ENCODE measurements around the gene FRS3.
"Not testable (repeated sequence)": the region's sequence is repeated elsewhere in the genome, so short reads cannot be mapped to it uniquely, and the experiment has no call there.

FRS3 gene

DNA sequence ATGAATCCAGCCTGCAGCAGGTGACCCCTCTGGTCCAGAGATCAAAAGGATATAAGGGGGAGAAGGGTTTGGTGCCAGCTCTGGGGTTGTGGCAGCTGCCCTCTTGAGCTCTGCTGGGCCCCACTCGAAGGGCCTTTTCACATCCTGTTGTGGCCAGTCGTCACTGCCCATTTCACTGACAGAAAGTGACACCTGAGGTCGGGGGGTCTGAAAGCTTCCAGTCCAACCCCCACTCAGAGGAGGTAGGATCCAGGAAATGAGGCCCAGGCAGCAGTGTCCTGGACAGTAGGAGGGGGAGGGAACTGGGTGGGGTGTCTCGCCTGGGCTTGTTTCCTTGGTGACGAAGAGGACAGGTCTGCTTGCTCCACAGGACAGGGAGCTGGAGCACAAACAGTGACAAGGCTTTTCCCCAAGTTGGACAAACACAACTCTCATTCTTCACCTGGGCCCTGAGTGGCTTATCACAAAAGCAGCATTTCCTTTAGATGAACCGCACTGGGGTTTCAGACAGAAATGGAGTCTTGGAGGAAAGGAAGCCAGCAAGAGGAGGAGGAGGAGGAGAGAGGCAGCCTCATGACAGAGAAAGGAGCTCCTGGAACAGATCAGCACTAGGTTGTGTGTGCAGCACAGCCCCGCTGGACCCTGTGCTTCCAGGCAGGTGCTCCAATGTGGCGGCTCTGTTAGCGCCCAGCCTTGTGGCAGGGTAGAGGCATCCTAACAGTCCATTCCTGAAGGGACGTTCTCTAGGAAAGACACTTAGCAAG lies 11.0 kb downstream of the FRS3 start:
- no peak for DNase-seq (ENCODE audit: low spot score)

DNA sequence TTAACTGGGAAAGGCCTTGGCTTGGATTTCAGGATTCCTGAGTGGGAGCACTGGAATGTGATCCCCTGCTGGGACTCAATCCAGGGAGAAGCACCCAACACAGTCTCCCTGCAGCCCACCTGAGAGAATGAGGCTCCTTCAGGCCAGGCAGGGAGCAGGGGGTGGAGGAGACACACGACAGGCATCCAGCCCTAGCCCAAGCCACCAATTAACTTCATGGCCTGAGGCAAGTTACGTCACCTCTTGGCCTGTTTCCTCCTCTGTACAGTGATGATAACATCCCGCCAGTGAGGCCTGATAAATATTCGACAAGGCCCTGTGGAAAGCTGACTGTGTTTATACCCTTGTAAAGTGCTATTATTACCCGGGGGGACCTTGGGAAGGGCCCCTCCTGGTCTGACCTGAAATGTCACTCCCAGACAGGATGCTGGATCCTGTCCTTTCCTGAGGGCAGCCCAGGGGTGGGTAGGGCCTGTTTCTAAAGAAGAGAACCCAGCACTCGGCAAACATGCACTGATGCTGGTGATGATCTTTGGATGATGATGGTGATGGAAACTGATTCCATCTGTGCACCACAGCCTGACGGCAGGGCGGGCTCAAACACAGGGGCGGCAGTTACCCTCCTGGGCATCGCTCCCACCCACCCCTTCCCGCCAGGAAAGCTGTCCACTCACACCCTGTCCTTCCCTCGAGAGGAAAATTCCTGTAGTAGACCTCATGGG lies 12.4 kb downstream of the FRS3 start:
- no peak for DNase-seq (ENCODE audit: low spot score)

DNA sequence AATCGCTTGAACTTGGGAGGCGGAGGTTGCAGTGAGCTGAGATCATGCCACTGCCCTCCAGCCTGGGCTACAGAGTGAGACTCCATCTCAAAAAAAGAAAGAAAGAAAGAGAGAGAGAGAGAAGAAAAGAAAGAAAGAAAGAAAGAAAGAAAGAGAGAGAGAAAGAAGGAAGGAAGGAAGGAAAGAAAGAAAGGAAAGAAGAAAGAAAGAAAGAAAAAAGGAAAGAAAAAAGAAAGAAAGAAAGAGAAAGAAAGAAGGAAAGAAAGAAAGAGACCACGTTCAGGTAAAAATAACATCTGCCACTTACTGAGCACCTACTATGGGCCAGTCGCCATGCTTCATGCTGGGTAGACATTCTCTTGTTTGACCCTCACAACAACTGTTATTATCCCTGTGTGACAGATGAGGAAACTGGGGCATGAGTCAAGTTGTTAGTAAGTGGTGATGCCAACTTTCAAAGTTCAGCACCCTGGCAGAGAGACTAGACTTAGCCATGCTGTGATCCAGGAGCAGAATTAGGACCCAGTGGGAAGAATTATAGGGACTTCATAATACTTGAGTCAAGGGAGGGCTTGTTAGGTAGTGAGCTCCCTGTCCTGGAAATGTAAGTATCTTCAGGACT lies 13.5 kb downstream of the FRS3 start:
- DNase-seq (ENCODE audit: low spot score) = not testable (repeated sequence)

DNA sequence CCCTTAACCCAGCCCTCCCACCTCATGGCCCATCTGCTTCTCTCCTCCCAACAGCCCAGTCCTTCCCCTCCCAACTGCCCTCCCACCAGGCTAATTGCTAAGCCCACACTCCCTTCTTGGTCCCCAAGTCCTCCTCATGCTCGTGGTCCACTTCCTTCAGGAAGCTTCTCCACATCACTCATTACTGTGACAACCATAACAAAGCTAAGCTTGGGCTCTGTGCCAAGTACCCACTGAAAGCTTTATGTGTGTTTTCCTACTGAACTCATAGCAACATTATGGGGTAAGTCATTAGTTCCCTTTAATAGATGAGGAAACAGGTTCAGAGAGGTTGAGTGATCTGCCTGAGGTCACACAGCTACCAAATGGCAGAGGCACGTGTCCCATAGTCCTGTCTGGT lies 16.2 kb downstream of the FRS3 start:
- DNase-seq (ENCODE audit: low spot score) = no peak

DNA sequence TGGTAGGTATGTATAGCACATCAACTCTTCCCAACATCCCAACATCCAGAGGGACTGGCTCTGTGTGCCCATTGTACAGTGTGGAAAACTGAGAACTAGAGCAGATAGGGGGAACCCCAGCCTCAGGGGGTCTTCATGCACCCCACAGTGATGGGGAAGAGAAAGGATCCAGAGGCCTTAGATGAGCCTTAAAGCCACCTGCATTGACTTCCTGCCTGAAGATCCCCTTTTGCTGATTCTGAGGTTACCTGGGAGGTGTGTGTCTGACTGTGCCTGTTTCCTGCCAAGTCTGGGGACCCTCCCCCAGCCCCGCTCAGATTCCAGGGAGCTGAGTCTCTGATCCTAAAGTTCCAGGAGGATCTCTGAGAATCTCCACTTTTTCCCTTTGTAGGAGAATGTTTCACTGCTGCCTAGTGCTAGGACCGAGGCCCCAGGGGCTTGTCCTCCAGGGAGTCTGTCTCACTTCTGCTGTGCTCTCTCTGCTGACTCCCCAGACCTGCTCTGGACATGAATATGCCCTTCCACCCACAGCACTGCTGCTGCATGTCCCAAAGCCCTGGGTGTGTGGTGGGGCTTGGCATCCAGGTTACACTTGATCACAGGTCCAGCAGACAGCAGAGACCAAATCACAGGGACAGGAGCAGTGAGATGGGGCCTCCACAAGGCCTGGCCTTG lies 19.7 kb downstream of the FRS3 start:
- DNase-seq (ENCODE audit: low spot score) = no peak

DNA sequence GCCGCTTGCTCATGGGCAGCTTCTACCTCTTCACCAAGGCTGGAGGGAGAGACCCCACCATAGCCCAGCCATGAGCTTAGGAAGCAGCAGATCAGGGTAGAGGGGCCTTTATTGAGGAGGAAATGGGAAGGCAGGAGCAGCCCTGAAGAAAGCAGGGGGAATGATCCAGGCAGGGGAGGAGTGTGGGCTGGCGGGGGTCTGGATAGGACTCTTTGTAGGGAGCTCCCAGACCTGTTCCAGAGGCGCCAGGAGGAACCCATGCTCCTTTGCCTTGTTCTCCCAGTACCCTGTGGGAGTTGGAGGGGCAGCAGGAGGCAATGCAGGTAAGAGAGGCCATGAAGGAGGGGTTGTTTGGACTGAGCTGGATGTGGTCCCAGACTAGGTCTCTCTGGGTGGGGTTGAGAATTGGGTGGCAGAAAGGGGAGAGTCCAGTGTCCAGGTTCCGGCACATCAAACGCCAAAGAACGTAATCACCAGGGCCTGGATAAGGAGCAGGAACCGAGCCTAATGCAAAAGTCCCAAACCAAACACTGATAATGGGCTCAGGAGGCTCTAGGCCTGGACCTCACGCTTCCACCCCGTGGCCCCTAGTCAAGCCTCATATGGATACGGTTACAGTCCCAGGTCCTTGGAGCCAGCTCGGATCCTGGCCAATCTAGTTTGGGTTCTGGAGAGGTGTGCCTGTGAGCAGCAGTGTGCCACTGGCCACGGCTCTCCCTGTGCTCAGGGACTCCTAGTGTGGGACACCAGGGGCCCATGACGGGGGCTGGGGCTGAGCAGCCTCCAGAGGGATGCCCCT lies 20.4 kb downstream of the FRS3 start:
- DNase-seq (ENCODE audit: low spot score) = no peak

DNA sequence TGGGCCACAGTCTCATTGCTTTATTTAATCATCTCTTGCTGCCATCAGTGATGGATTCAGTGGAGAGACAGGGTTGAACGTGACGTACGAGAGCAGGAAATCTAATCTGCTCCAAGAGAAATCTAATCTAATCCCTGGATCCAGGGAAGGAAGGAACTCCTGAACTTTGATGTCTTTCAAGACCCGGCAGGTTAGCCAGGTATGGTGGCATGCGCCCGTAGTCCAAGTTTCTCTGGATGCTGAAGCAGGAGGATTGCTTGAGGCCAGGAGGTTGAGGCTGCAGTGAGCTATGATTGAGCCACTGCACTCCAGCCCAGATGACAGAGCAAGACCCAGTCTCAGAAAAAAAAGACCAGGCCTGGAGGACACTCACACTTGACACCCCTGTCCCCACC lies 21.1 kb downstream of the FRS3 start:
- no peak for DNase-seq (ENCODE audit: low spot score)

DNA sequence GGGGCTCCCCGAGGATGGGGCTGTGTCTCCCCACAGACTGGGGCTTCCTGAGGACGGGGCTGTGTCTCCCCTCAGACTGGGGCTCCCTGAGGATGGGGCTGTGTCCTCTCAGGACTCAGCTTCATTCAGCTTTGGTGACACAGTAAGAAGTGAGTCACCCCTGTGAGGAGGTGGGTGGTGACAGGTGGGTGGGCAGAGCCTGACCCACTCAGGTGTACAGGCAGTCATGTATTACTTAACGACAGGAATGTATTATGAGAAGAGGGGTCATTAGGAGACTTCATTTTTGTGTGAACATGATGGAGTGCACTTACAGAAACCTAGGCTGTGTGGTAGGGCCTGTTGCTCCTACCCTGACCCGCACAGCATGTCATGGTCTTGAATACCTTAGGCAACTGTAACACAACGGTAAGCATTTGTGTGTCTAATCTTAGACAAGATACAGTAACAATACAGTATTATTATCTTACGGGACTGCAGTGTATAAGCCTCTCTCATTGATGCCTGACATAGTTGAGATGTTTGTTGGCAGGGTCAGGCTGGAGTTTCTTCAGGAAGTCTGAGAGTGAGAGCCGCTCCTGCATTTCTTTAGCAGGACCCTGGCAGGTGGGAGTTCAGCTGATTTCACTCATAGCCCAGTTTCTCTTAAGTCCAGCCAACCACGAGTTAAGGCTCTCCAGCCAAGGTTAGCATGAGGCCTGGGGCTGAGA lies 21.6 kb downstream of the FRS3 start:
- DNase-seq (ENCODE audit: low spot score) = no peak

DNA sequence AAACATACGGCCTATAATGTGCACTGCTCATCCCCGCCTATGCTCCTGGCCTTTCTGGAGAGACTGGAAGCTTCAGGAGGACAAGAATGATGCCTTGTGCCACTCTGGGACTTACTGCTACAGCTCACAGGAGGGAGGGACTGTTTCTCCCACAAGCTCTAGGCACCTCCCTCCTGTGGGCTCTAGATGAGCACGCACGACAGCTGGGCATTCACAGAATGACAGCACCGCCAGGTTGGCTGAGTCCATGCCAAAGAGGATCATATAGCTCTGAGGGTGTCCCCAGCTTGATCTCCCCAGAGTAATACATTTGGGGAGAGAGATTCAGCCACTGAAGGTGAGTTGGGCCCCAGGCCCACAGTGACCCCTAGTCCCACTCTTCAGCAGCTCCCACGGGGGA lies 22.4 kb downstream of the FRS3 start:
- no peak for DNase-seq (ENCODE audit: low spot score)

DNA sequence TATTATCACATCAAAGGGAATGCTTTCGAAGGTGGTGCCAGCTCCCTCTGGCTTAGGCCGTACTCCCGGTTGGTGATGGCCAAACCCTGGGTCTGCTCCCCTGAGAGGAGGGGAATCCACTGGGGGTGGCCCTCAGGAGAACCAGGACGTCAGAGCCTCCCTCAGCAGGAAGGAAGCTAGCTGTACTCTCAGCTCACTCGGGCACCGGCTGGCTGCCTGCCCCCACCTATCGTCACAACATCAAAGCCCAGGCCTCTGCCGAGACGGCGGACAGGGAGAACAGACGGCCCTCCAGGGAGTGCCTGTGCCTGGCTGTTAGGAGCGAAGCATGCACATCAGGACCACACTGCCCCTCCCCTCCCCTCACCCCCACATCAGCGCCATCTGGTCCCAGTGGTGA lies 23.3 kb downstream of the FRS3 start:
- no peak for DNase-seq (ENCODE audit: low spot score)

DNA sequence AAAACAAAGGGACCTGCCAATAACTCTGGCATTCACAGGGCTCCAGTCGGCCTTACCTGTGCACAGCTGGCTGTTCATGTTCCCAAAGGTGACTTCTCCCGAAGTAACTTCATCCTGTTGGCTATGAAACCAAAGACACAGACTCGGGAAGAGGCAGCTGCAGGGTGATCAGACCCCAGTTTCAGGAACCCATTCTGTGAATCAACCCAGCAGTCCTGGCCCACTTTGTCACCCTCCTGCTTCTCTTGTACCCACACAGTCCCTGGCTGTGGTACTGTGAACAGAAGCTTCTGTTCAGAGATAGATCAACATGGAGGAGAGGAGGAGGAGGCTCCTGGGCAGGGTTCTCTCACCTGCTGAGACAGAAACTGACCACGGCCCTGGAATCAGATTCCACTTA lies 23.8 kb downstream of the FRS3 start:
- no peak for DNase-seq (ENCODE audit: low spot score)

DNA sequence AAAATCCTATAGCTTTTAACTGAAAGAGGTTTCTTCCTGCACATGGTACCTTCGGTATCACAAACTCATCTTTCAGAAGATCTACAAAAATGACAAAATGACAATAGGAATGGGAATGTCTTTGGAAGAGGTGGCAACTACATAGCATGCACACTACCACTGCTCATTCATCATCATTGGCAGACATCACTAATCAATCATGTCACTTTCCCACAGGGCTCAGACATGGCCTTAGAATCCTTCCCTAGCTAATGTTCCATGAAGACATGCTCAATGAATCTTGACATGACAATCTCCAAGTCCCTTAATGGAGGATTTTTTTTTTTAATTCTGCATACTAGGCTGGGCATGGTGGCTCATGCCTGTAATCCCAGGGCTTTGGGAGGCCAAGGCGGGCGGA lies 29.3 kb downstream of the FRS3 start:
- DNase-seq (ENCODE audit: low spot score) = no peak

DNA sequence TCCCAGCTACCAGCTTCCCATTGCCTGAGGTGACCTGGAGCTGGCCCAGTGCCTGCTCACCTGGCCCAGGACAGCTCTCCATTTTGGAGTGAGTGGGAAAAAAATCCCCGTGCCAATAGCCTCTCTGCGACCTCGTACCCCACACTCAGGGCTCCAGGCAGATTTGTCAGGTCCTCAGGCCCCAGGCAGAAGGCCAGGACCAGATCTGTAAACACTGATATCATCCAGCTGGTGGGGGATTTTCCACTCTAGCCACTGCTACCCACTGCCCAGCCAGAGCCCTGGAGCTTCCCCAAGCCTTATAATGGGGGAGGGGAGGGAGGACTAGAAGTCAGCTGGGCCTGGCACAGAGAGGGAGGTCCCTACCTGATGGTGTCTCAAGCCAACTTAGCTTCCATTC lies 31.2 kb downstream of the FRS3 start:
- DNase-seq (ENCODE audit: low spot score) = no peak

DNA sequence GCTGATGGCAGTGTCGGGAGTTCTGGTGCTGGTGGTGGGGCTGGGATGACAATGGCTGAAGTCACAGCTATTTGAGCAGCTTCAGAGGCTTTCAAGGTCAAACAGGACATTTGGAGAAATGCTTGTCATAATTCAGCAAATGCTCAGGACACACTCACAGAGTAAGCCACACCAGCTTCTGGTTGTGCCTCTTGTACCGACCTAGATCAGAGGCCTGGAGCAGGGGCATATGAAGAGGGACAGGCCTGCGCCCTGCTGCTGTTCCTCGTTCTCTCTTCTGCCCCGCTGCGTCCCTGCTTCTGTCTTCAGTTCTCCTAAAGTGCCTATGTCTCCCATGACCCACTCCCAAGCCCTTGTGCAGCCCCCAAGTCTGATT lies 31.6 kb downstream of the FRS3 start:
- no peak for DNase-seq (ENCODE audit: low spot score)

DNA sequence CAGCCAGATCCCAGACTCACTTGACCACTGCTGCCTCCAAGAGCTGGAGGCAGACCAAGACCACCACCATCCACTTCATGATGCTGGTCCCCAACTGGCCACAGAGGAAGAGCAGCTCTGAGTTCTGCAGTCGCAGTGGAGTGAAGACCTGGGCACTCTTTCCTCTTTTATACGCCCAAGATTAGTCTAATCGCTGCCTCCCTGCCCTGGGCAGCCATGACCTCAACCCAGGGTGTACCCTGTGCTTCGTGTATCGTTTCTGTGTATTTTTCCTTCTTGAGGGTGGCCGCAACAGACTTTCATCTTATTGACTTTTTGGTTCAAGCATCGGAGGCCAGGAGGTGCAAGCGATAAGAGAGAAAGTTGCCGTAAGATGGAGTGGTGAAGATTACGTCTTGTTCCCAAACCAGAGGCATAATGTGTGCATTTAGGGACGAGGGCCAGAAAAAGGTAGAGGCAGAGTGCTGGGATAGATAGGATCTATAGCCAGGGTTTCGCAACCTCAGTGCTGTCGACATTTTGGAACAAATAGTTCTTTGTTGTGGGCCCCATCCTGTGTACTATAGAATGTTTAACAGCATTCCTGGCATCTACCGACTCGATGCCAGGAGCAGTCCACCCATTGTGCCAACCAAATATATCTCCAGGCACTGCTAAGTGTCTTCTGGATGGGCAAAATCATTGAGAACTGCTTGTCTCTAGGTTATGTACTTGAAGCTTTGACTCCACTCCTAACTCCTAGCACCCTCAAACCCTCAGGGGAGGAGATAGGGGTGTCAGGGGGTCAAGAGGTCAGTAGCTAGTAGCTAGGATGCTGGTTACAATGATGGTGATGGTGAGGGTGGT lies 32.2 kb downstream of the FRS3 start, which contains the start of gene PGC:
PGC (minus strand) TSS at position 142 of the 846 bp plus-strand sequence; CDS start at position 79, 63 bp downstream.
- DNase-seq (ENCODE audit: low spot score) = no peak

DNA sequence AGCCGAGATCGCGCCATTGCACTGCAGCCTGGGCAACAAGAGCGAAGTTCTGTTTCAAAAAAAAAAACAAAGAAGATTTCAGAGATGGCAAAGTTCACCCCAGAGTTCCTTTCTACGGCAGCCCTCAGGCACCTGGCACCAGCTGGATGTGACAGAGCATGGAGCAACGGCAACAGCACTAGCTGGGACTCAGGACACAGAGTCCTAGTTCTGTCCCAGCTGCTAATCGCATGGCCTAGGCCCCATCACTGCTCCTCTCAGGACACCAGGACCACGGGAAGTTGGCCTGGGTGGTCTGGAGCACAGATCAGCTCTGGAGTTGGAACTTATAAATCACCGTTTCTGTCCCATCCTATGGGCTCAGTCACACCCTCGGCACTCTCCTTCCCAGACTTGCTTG lies 33.6 kb downstream of the FRS3 start:
- DNase-seq (ENCODE audit: low spot score) = no peak

DNA sequence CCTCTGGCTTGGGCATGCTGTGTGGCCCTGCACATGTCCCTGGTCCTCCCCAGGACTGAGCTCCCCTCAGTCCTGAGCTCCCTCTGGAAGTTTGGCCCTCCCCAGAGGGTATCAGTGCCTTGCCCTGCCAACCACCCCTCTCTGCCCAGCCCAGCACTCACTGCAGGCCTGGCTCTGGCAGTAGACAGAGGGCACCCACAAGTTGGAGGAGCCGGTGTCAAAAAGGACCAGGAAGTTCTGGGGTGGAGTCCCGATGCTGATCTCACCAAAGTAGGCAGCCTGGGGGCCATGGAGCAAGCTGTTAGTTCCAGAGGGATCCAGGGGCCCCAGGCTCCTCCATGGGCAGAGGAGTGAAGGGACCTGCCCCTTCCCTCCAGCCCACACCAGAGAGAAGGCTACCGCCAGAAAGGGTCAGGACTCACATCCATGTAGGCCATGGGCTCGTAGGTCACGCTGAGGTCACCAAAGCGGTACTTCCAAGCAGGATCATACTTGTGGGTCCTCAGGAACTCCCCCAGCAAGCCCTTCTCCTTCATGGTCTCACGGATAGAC lies 35.4 kb downstream of the FRS3 start:
- DNase-seq (ENCODE audit: low spot score) = no peak

DNA sequence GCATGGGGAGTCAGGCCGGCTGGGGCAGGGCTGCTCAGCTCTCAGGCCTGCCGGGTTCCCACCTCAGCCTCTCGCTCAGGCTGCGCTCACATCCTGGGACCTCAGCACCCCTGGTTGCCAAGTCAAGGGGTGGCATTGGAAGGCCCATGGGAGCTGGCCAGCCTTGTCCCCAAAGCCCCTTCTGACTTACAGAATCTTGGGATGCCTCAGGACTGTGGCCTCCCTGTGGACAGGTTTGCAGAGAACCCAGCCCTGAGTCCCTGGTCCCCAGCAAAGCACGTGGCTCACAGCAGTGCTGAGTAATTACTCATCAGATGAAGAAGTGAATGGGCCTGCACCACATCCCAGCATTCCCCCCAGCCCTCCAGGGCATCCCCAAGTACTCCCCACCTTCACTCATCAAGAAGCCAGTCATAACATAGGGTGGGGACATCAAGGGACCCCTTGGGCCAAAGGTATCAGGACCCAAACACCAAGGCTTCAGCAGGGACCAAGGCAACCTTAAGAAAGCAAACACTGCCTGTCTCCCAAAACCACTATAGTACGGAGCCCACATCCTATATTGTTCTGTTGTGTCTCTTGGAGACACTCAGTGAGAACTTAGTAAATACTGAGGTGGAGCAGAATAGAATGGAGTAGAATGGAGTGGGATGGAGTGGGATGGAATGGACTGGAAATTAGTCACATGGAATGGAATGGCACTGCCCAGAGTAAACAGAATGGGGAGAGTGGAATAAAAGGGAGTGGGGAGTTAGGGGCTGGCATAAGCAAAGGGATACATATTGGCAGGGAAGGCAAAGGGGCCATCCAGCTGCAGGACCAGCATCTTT lies 36.1 kb downstream of the FRS3 start:
- DNase-seq (ENCODE audit: low spot score) = no peak

All from D341Med (cell line).